LoVo (cell line): ENCODE data around the gene TMEM269.
A peak's percentile ranks its signal among the peaks of the same experiment; 100 is the strongest.
"Not testable (repeated sequence)": the region's sequence is repeated elsewhere in the genome, so short reads cannot be mapped to it uniquely, and the experiment has no call there.

Experiments
- DNase-seq: peaks from one replicate; pipeline ENCODE4 v3.0.0-alpha.2; 2016; ENCODE audit warnings: low spot score

The TMEM269 gene

GRCh38 chr1:42776502-42776901, 8.3 kb upstream of the TMEM269 start:
- DNase-seq, result no peak

- DNase-seq, result no peak
Measured at GRCh38 chr1:42777852-42778251, 6.9 kb upstream of the TMEM269 start.

- no peak for DNase-seq
Measured at GRCh38 chr1:42779725-42780124, 5.1 kb upstream of the TMEM269 start.

GRCh38 chr1:42780176-42780575, 4.6 kb upstream of the TMEM269 start:
- DNase-seq, result no peak

GRCh38 chr1:42783092-42783491, 1.7 kb upstream of the TMEM269 start:
- DNase-seq, result no peak

GRCh38 chr1:42784547-42784945, 245 bp upstream of the TMEM269 start:
- DNase-seq, result no peak

GRCh38 chr1:42786097-42786496, 1.3 kb downstream of the TMEM269 start:
- DNase-seq, result no peak

- no peak for DNase-seq
Measured at GRCh38 chr1:42788021-42788420, 3.2 kb downstream of the TMEM269 start.

- DNase-seq, result no peak
Measured at GRCh38 chr1:42793824-42794223, 9.0 kb downstream of the TMEM269 start.

- no peak for DNase-seq
Measured at GRCh38 chr1:42797414-42797813, 12.6 kb downstream of the TMEM269 start.

GRCh38 chr1:42797979-42798378, 13.2 kb downstream of the TMEM269 start:
- DNase-seq, result no peak

GRCh38 chr1:42801832-42802473, 17.2 kb downstream of the TMEM269 start:
- DNase-seq, result no peak

- no peak for DNase-seq
Measured at GRCh38 chr1:42806171-42806570, 21.4 kb downstream of the TMEM269 start.

GRCh38 chr1:42806593-42806992, 21.8 kb downstream of the TMEM269 start:
- DNase-seq, result no peak

GRCh38 chr1:42807056-42807668, 22.4 kb downstream of the TMEM269 start:
- DNase-seq, result no peak

GRCh38 chr1:42814815-42815214, 30.0 kb downstream of the TMEM269 start:
- not testable (repeated sequence) for DNase-seq

- no peak for DNase-seq
Measured at GRCh38 chr1:42815941-42816584, 31.3 kb downstream of the TMEM269 start.

GRCh38 chr1:42816585-42817439, 32.0 kb downstream of the TMEM269 start, which contains the start of the genes ERMAP and SVBP:
TSS of gene ERMAP (plus strand) at chr1:42817122. CDS start at chr1:42830449, 13,327 bp downstream.
TSS of gene SVBP (minus strand) at chr1:42817397. CDS start at chr1:42816544, 853 bp downstream.
- DNase-seq, result peak; percentile 93

GRCh38 chr1:42817440-42817767, 32.6 kb downstream of the TMEM269 start:
- DNase-seq, result no peak

- DNase-seq, result no peak
Measured at GRCh38 chr1:42817976-42818375, 33.2 kb downstream of the TMEM269 start.

- DNase-seq, result no peak
Measured at GRCh38 chr1:42820813-42821212, 36.0 kb downstream of the TMEM269 start.

GRCh38 chr1:42821690-42822089, 36.9 kb downstream of the TMEM269 start:
- DNase-seq, result no peak
